ENCODE measurements around the gene SERPINB12.

GRCh38 chr18:63550068-63550467 lies 7.9 kb downstream of the SERPINB12 start:
- TF ChIP-seq EZH2phosphoT487 (IDR thresholded peaks at IDR 0.05; ENCODE audit: insufficient read depth, low read depth): no peak
- TF ChIP-seq EZH2 (IDR thresholded peaks at IDR 0.05; ENCODE audit: insufficient read depth, poor library complexity, severe bottlenecking): no peak

Measured in GM23248 (cell line).